Stromal cell of bone marrow (primary cell): ENCODE measurements around the gene PCDHB15.

ENCODE experiments used
- DNase-seq: peaks from one replicate; pipeline ENCODE4 v3.0.0-alpha.2; 2012; ENCODE audit warnings: low read depth

Gene PCDHB15

DNA sequence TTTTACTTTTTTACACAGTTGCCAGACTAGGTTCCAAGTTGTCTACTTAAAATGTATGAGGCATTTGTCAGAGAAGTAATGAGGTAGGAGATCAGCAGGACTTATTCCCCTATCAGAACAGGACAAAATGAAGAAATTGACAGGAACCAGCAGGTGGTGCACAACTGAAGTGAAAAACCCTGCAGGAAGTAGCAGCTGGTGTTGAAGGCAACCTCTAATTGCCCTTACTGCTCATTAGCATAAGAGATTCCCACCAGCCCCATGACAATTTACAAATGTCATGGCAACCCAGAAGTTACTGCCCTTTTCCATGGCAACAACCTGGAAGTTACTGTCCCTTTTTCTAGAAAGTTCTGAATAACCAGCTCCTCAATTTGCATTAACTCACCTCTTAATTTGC is 5.4 kb downstream of the PCDHB15 start:
- DNase-seq, result no peak

DNA sequence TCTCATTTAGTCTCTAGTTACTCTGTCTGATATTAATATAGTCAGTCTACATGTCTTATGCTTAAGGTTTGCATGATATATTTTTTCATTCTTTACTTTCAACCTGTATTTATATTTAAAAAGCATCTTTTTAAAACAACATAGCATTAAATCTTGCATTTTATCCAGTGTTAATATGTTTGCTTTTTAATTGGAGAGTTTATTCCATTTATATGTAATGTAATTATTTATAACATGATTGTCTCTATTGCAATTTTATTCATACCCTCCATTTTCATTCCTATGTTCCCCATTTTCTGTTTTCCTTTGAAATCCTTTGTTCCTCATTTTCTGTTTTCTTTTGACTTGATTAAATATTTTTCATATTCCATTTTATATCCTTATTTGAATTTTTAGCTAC is 13.3 kb downstream of the PCDHB15 start:
- DNase-seq, result no peak

DNA sequence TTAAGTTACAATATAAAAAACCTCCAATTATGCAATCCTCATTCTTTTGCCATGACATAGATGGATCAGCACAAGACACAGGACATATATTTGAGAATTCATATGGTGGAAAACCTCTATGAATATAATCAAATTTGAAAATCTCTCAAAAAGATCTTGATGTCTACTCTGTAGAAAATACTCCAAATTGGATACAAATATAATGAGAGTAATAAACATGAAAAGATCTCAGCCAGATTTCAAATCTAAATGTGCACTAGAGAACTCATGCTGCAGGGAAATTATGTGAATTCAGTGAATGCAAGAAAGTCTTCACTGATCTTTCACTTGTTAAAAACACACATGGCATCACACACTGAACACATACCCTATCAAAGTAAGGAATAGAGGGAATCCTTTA is 13.8 kb downstream of the PCDHB15 start:
- no peak for DNase-seq

DNA sequence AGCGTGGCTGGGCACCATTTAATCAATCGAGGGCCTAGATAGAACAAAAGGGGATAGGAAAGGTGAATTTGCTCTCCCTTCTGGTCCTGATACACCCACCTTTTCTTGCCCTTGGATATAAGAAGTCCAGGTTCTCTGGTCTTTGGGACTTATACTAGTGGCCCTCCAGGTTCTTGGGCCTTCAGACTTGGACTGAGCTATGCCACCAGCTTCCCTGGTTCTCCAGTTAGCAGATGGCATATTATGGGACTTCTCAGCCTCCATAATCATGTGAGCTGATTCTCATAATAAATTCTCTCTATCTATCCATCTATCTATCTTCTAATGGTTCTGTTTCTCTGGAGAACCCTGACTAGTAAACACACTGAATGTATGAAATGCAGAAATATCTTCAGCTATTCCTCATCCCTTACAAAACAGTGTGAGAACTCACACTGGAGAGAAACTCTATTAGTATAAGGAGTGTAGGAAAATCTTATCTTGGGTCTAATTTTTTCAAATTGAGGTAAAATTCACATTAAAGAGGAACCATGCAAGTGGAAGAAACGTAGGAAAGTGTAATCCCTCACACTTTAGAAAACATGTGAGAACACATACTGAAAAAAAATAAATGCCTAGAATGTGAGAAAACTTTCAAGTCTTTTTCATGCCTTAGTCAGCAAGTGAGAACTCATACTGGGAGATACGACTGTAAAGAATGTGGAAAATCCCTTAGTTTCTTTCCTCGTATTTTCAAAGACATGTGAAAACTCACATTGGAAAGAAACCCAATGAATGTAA is 15.5 kb downstream of the PCDHB15 start:
- DNase-seq, result no peak

DNA sequence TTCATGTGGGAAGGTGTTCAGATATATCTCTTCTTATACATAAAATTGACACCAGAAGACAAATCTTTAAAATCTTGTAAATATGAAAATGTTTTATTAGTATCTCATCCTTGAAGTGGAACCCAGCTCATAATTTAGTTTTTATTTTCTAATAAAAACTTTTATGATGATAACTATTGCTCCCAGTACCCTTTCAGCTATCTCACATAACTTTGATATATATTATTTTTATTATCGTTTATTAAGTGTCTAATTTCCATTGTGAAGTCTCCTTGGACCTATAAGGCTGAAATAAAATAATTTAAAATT is 16.0 kb downstream of the PCDHB15 start:
- no peak for DNase-seq

DNA sequence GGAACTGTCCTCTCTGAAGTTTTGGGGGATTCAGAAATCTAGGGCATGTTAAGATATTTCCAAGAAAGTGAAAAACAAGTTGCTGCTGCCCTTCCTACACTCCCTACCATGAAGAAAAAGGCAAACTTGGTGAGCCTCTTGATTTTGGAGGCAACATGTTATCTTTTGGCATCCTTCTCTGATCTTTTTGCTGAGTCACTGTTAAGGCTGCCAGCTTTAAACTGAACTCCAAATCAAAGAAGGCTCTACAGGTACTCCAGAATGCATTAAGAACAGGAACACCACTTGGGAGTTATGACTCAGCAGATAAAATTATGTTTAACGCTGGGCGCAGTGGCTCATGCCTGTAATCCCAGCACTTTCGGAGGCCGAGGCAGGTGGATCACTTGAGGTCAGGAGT is 24.0 kb downstream of the PCDHB15 start:
- no peak for DNase-seq

DNA sequence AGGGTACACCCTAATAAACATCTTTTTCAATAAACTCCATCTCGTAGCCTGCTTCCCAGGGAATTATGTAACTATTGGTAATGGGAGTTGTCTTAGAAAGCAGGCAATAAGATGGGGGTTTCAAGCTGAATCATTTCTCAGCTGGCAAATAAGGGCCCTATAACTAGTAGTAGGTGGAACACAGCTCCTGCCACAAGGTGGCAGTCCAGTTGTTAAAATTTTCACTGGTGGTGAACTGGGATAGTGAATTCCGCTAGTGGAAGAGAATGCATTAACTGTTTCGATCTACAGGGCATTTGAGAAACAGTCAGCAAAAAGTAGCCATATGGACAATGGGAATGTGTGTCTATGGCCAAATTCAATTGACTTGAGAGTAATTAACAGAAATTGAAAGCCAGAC is 27.7 kb downstream of the PCDHB15 start:
- DNase-seq, result no peak

DNA sequence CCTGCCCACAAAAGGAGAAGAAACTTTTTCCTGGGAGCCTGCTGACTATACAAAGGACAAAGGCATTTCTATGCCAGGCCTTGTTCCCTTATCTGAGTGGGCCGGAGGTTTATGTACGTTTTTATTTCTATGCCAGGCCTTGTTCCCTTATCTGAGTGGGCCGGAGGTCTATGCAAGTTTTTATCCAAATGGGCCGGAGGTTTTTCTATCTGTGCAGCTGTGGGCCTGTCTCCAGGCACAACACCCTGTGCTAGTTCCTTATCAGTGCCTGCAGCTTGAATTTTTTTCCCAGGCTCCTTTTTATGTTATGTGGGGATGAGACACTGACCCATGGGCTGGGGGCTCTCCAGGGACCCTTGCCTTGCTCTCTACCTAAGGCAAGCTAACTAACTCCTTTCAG is 53.2 kb downstream of the PCDHB15 start:
- DNase-seq, result no peak
